ENCODE measurements around the gene TGM3. TPM values are rescaled to one million over a fixed set of nuclear protein-coding genes. Genes with fewer than 3 reads are reported as not detected.

The TGM3 gene
- total and polyA plus RNA-seq, 2 of the 4 experiments (the other 2 are of a cell fraction): not detected

GRCh38 chr20:2283706-2284423 is 11.9 kb upstream of the TGM3 start:
- Histone ChIP-seq H2AK9ac (replicated peaks; ENCODE audit: low read depth, low read length, poor library complexity) (no peak overlapping the region), H4K8ac (ENCODE audit: low read depth in 2 of 2, low read length in 2 of 2) (no peak overlapping the region), H2BK15ac (ENCODE audit: low read depth, low read length) (no peak overlapping the region), H3K36me3 (ENCODE audit: control insufficient read depth, insufficient read depth, low read length) (no peaks in the 10 kb centered on the region), H3K18ac (ENCODE audit: low read depth, low read length) (no peak overlapping the region), H3K4me3 (ENCODE audit: insufficient read depth, low read depth, low read length) (no peak overlapping the region), H4K5ac (ENCODE audit: low read depth, low read length) (no peak overlapping the region), H3K79me1 (ENCODE audit: low read depth in 1 of 2, low read length in 2 of 2) (no peaks in the 10 kb centered on the region), H3K56ac (ENCODE audit: extremely low read depth, insufficient read depth, low read length) (no peak overlapping the region), H3K9me3 (ENCODE audit: control insufficient read depth, insufficient read depth, low read length) (no peaks in the 10 kb centered on the region), H2BK20ac (ENCODE audit: low read depth, low read length) (no peak overlapping the region), H3K27me3 (ENCODE audit: control insufficient read depth, insufficient read depth, low read length) (no peaks in the 10 kb centered on the region), H3K4me1 (ENCODE audit: control insufficient read depth, insufficient read depth, low read length) (no peaks in the 10 kb centered on the region), H2AK5ac (ENCODE audit: low read depth, low read length) (no peak overlapping the region), H2BK120ac (ENCODE audit: low read depth, low read length) (no peak overlapping the region), H3K4me2 (ENCODE audit: low read depth, low read length) (no peak overlapping the region), H3K23ac (ENCODE audit: low read depth, low read length) (no peak overlapping the region), H4K20me1 (ENCODE audit: insufficient read depth, low read length) (no peaks in the 10 kb centered on the region), H3K4ac (ENCODE audit: low read depth, low read length) (no peak overlapping the region), H4K91ac (ENCODE audit: insufficient read depth, low read depth, low read length) (no peak overlapping the region), H3K9ac (ENCODE audit: low read depth, low read length) (no peak overlapping the region), H3K27ac (ENCODE audit: insufficient read depth, low read length) (no peak overlapping the region), H2BK5ac (ENCODE audit: low read depth, low read length, poor library complexity, severe bottlenecking) (no peak overlapping the region), H3K14ac (replicated peaks; ENCODE audit: low read depth, low read length) (no peak overlapping the region), H3K9me1 (ENCODE audit: insufficient read depth, low read length) (no peaks in the 10 kb centered on the region), H2AFZ (replicated peaks; ENCODE audit: low read length, poor library complexity) (no peak overlapping the region)
- ChIA-PET POLR2A (ENCODE audit: unreplicated experiment) (no interaction called here), CTCF (no interaction called here)
- dilution Hi-C loops (cut with HindIII; ENCODE audit: low sequenced_read_pairs, unreplicated experiment): no loop called here
- ATAC-seq (ENCODE audit: low read depth): no peak
- in situ Hi-C loops (cut with MboI; ENCODE audit: low sequenced_read_pairs): no loop called here
- TF ChIP-seq SMC3 (IDR thresholded peaks at IDR 0.05; ENCODE audit: low read depth, low read length) (no peak), RCOR1 (IDR thresholded peaks at IDR 0.05; ENCODE audit: insufficient replicate concordance, low read length) (no peak), NFE2L2 (IDR thresholded peaks at IDR 0.05; ENCODE audit: low read depth, low read length) (no peak), MAFK (IDR thresholded peaks at IDR 0.05; ENCODE audit: low read depth, low read length) (no peak)
- DNase-seq: no peak
- BruUV-seq (replicated peaks): no TSS peak
- WGBS, 2 experiments (ENCODE audit: extremely low coverage in 2 of 2, insufficient read length in 1 of 2): no CpG with 5 or more reads among the region's 4 CpGs
- intact Hi-C loops (cut with micrococcal nuclease): no loop called here
